GM23338 (cell line): Measurements from ENCODE around the gene MTX2. TPM values are rescaled to one million over a fixed set of nuclear protein-coding genes. Genes with fewer than 3 reads are reported as not detected.

Experiments
- ATAC-seq: fragments of 200-7000 bp; cut with Tn5 transposase; 3 replicates; pipeline ENCODE4 v1.9.1; 2020
- DNase-seq: peaks from one replicate; pipeline ENCODE4 v3.0.0-alpha.2; 2015; ENCODE audit warnings: low spot score
- H2AFZ ChIP-seq: fragments of 200-600 bp; sonication (generic); 2 replicates; pipeline ENCODE4 v1.8.0; 2016; ENCODE audit warnings: antibody characterized with exemption, mild to moderate bottlenecking, moderate library complexity
- H3F3A ChIP-seq: fragments of 200-600 bp; sonication (generic); replicated peaks from 2 replicates; pipeline ENCODE4 v1.8.0; 2017; ENCODE audit warnings: antibody characterized with exemption, mixed run types, low read depth
- H3K27ac ChIP-seq: fragments of 200-600 bp; sonication (generic); 2 replicates; pipeline ENCODE4 v1.6.1; 2016; ENCODE audit warnings: low read depth
- H3K27me3 ChIP-seq: fragments of 200-600 bp; sonication (generic); 2 replicates; pipeline ENCODE4 v1.8.0; 2016; ENCODE audit warnings: mild to moderate bottlenecking, mixed run types, moderate library complexity; ENCODE audit not compliant: insufficient read depth
- H3K36me3 ChIP-seq: fragments of 200-600 bp; sonication (generic); 2 replicates; pipeline ENCODE4 v1.8.0; 2016; ENCODE audit warnings: mild to moderate bottlenecking; ENCODE audit not compliant: insufficient read depth
- H3K4me1 ChIP-seq: fragments of 200-600 bp; sonication (generic); 2 replicates; pipeline ENCODE4 v1.8.0; 2016; ENCODE audit warnings: mild to moderate bottlenecking, moderate library complexity; ENCODE audit not compliant: insufficient read depth
- H3K4me2 ChIP-seq: fragments of 200-600 bp; sonication (generic); 2 replicates; pipeline ENCODE4 v1.7.1; 2017; ENCODE audit warnings: mixed run types
- H3K4me3 ChIP-seq: fragments of 200-600 bp; sonication (generic); 2 replicates; pipeline ENCODE4 v1.6.1; 2016; ENCODE audit warnings: mixed run types
- H3K79me2 ChIP-seq: fragments of 200-600 bp; sonication (generic); replicated peaks from 2 replicates; pipeline ENCODE4 v1.8.0; 2017; ENCODE audit warnings: mild to moderate bottlenecking; ENCODE audit not compliant: insufficient read depth
- H3K9me2 ChIP-seq: fragments of 200-600 bp; sonication (generic); 2 replicates; pipeline ENCODE4 v1.8.0; 2017; ENCODE audit not compliant: insufficient read depth
- H4K20me1 ChIP-seq: fragments of 200-600 bp; sonication (generic); replicated peaks from 2 replicates; pipeline ENCODE4 v1.8.0; 2017; ENCODE audit warnings: mild to moderate bottlenecking; ENCODE audit not compliant: insufficient read depth
- H3K27ac Mint-ChIP-seq: 2 replicates; pipeline ENCODE4 v1.8.0; 2020; ENCODE audit warnings: inconsistent platforms, mild to moderate bottlenecking, moderate library complexity, mixed read lengths
- H3K27me3 Mint-ChIP-seq: 3 replicates; pipeline ENCODE4 v1.8.0; 2022; ENCODE audit warnings: low read depth, mild to moderate bottlenecking, moderate library complexity, mixed read lengths, inconsistent platforms; ENCODE audit not compliant: insufficient read depth, poor library complexity
- H3K36me3 Mint-ChIP-seq: 3 replicates; pipeline ENCODE4 v1.8.0; 2021; ENCODE audit warnings: low read depth, mild to moderate bottlenecking, inconsistent platforms, moderate library complexity, mixed read lengths
- H3K4me1 Mint-ChIP-seq: 3 replicates; pipeline ENCODE4 v1.8.0; 2020; ENCODE audit warnings: mild to moderate bottlenecking, inconsistent platforms, mixed read lengths
- H3K4me3 Mint-ChIP-seq: 3 replicates; pipeline ENCODE4 v1.8.0; 2021; ENCODE audit warnings: moderate library complexity, mild to moderate bottlenecking, inconsistent platforms, mixed read lengths
- H3K9me3 Mint-ChIP-seq: 3 replicates; pipeline ENCODE4 v1.8.0; 2020; ENCODE audit warnings: moderate library complexity, mild to moderate bottlenecking, inconsistent platforms, mixed read lengths
- CREB1 ChIP-seq: fragments of 250-450 bp; sonication (Bioruptor Pico); IDR thresholded peaks from 2 replicates; pipeline ENCODE4 v1.5.0; 2020; ENCODE audit warnings: low read depth, mild to moderate bottlenecking, moderate library complexity
- EZH2 ChIP-seq: fragments of 200-600 bp; sonication (generic); IDR thresholded peaks from one replicate; pipeline ENCODE4 v1.8.0; 2017; ENCODE audit warnings: antibody characterized with exemption, mild to moderate bottlenecking, low read depth; ENCODE audit not compliant: unreplicated experiment
- EZH2phosphoT487 ChIP-seq: fragments of 200-600 bp; sonication (generic); IDR thresholded peaks from one replicate; pipeline ENCODE4 v1.8.1; 2018; ENCODE audit warnings: antibody characterized with exemption; ENCODE audit not compliant: unreplicated experiment
- JUNB ChIP-seq: IDR thresholded peaks from one replicate; pipeline ENCODE4 v1.6.1; 2016; ENCODE audit warnings: antibody characterized with exemption; ENCODE audit not compliant: unreplicated experiment
- NANOG ChIP-seq: IDR thresholded peaks from 2 replicates; pipeline ENCODE4 v1.6.1; 2016; ENCODE audit warnings: antibody characterized with exemption, borderline replicate concordance
- POLR2AphosphoS5 ChIP-seq: IDR thresholded peaks from 2 replicates; pipeline ENCODE4 v1.6.1; 2016; ENCODE audit warnings: antibody characterized with exemption, low read depth
- REST ChIP-seq: IDR thresholded peaks from one replicate; pipeline ENCODE4 v1.6.1; 2018; ENCODE audit warnings: antibody characterized with exemption; ENCODE audit not compliant: unreplicated experiment
- STAT1 ChIP-seq: IDR thresholded peaks from one replicate; pipeline ENCODE4 v1.6.1; 2016; ENCODE audit warnings: antibody characterized with exemption; ENCODE audit not compliant: unreplicated experiment
- ZNF331 ChIP-seq: fragments of 250-450 bp; sonication (Bioruptor Pico); IDR thresholded peaks from 2 replicates; pipeline ENCODE4 v1.5.0; 2020; ENCODE audit warnings: low read depth, mild to moderate bottlenecking, moderate library complexity
- ZNF462 ChIP-seq: fragments of 250-450 bp; sonication (Bioruptor Pico); IDR thresholded peaks from 2 replicates; pipeline ENCODE4 v1.5.0; 2020; ENCODE audit warnings: mild to moderate bottlenecking, moderate library complexity
- polyA plus RNA-seq: library from polyadenylated mRNA; unstranded; fragments of >200 nt; fragmentation: Nextera tagmentation; extraction: Ambion mirVana; gene quantifications from 2 replicates; pipeline ENCODE4 v1.2.1, GENCODE V29; 2016
- total RNA-seq: library from RNA; depleted of rRNA; stranded (reverse); fragments of >200 nt; shearing (Covaris generic); gene quantifications from 2 replicates; pipeline ENCODE4 v1.2.3, GENCODE V29; 2014

MTX2 gene
- total and polyA plus RNA-seq, 2 experiments from 2014 or later = 37.5 to 81.7 TPM

- Mint-ChIP-seq H3K27ac (no peak overlapping the region), H3K9me3 (no peaks in the 10 kb centered on the region), H3K4me3 (no peak overlapping the region), H3K36me3 (no peaks in the 10 kb centered on the region), H3K27me3 (peaks cover 2% of the 10 kb centered on the region), H3K4me1 (peaks cover 11% of the 10 kb centered on the region)
- no peak for TF ChIP-seq EZH2phosphoT487
- no peak for TF ChIP-seq CREB1 (CRISPR knock-in tag)
- TF ChIP-seq JUNB = no peak
- no peak for TF ChIP-seq POLR2AphosphoS5
- no peak for DNase-seq
- Histone ChIP-seq H3K79me2 (peaks cover 84% of the 10 kb centered on the region), H2AFZ (no peak overlapping the region), H3K27me3 (no peaks in the 10 kb centered on the region), H3K9me2 (no peaks in the 10 kb centered on the region), H4K20me1 (peaks cover 43% of the 10 kb centered on the region), H3K4me3 (no peak overlapping the region), H3K36me3 (no peaks in the 10 kb centered on the region), H3K27ac (no peak overlapping the region), H3F3A (no peaks in the 10 kb centered on the region), H3K4me1 (peaks cover 11% of the 10 kb centered on the region; the same call in 1 of the 2 replicates), H3K4me2 (no peak overlapping the region)
- ATAC-seq = no peak
Observed at GRCh38 chr2:176272870-176273459, 3.7 kb downstream of the MTX2 start.

- peaks cover 48% of the 10 kb centered on the region for H4K20me1 ChIP-seq
- TF ChIP-seq EZH2phosphoT487 (no peak), NANOG (no peak), POLR2AphosphoS5 (no peak), ZNF331 (CRISPR knock-in tag) (no peak), REST (no peak), EZH2 (no peak), CREB1 (CRISPR knock-in tag) (no peak), ZNF462 (no peak), JUNB (no peak), STAT1 (no peak)
Observed at GRCh38 chr2:176278927-176279326, 9.7 kb downstream of the MTX2 start.

More at GRCh38 chr2:176278927-176279326, 9.7 kb downstream of the MTX2 start:
- Histone ChIP-seq H3F3A (no peaks in the 10 kb centered on the region), H3K79me2 (peaks cover 100% of the 10 kb centered on the region), H3K4me3 (no peak overlapping the region), H3K27me3 (no peaks in the 10 kb centered on the region), H3K9me2 (no peaks in the 10 kb centered on the region), H3K4me2 (no peak overlapping the region), H3K4me1 (no peaks in the 10 kb centered on the region), H2AFZ (no peak overlapping the region), H3K36me3 (no peaks in the 10 kb centered on the region), H3K27ac (no peak overlapping the region)
- H3K4me3 Mint-ChIP-seq = no peak overlapping the region
- DNase-seq = no peak
- peaks cover 2% of the 10 kb centered on the region for H3K27me3 Mint-ChIP-seq
- H3K9me3 Mint-ChIP-seq = no peaks in the 10 kb centered on the region
- no peak overlapping the region for H3K27ac Mint-ChIP-seq
- no peaks in the 10 kb centered on the region for H3K36me3 Mint-ChIP-seq
- peaks cover 7% of the 10 kb centered on the region; the same call in 2 of the 3 replicates for H3K4me1 Mint-ChIP-seq
- ATAC-seq = no peak
